Peyer's patch (tissue), 4 donors: Measurements from ENCODE around the gene RIPPLY1. TPM values are rescaled to one million over a fixed set of nuclear protein-coding genes. Genes with fewer than 3 reads are reported as not detected.
A peak's percentile ranks its signal among the peaks of the same experiment; 100 is the strongest.

Experiments used
- DNase-seq, 3 donors: peaks; one replicate each; pipeline ENCODE4 v3.0.0-alpha.2; 2017 to 2019
- H3K27ac ChIP-seq, 4 donors: fragments of 200-600 bp; sonication (generic); one replicate each; pipeline ENCODE4 v1.5.1; 2016 to 2019
- H3K27me3 ChIP-seq, 2 donors: fragments of 200-600 bp; sonication (generic); one replicate each; pipeline ENCODE4 v1.5.1; 2019
- H3K36me3 ChIP-seq, 3 donors: fragments of 200-600 bp; sonication (generic); one replicate each; pipeline ENCODE4 v1.5.1; 2016 to 2019
- H3K4me1 ChIP-seq, 4 donors: fragments of 200-600 bp; sonication (generic); one replicate each; pipeline ENCODE4 v1.5.1; 2016 to 2019
- H3K4me3 ChIP-seq, 4 donors: fragments of 200-600 bp; sonication (generic); 1 replicate in 3 of 4; 2 replicates in 1 of 4; pipeline ENCODE4 v1.5.1; 2016 to 2019; ENCODE audit warnings: mild to moderate bottlenecking in 1 of 4
- H3K9me3 ChIP-seq, 4 donors: fragments of 200-600 bp; sonication (generic); one replicate each; pipeline ENCODE4 v1.5.1; 2016 to 2019; ENCODE audit warnings: mild to moderate bottlenecking in 1 of 4
- CTCF ChIP-seq, 6 experiments: fragments of 450-650 bp in 4 of 6; fragments of 200-600 bp in 2 of 6; sonication (generic) in 1 of 6; IDR thresholded peaks; one replicate each; pipeline ENCODE4 v1.5.1; 2017 to 2019; ENCODE audit warnings: antibody characterized with exemption in 6 of 6, mild to moderate bottlenecking in 3 of 6, moderate library complexity in 1 of 6
- POLR2A ChIP-seq, 2 donors: fragments of 450-650 bp; IDR thresholded peaks; one replicate each; pipeline ENCODE4 v1.5.1; 2017; ENCODE audit warnings: antibody characterized with exemption in 2 of 2, mild to moderate bottlenecking in 2 of 2, moderate library complexity in 2 of 2
- total RNA-seq, 4 donors: library from RNA; depleted of rRNA; stranded (reverse); fragments of >200 nt; gene quantifications; one replicate each; pipeline ENCODE4 v1.1.0, GENCODE V29; 2016

Gene RIPPLY1
- total RNA-seq, 4 donors from 2014 or later: not detected

GRCh38 chrX:106897259-106897658 is 5.9 kb downstream of the RIPPLY1 start:
- no peak overlapping the region for H3K4me3 ChIP-seq
- TF ChIP-seq POLR2A (IDR thresholded peaks at IDR 0.05): no peak
- no peak for TF ChIP-seq CTCF (IDR thresholded peaks at IDR 0.05)
- H3K4me1 ChIP-seq: peaks cover 0 to 7% (median 0%) of the 10 kb centered on the region in 4 donors
- DNase-seq: no peak
- H3K36me3 ChIP-seq: no peaks in the 10 kb centered on the region
- H3K9me3 ChIP-seq: no peaks in the 10 kb centered on the region
- H3K27ac ChIP-seq: no peak overlapping the region
- no peaks in the 10 kb centered on the region for H3K27me3 ChIP-seq

GRCh38 chrX:106894978-106895452 is 8.1 kb downstream of the RIPPLY1 start:
- Histone ChIP-seq H3K4me3 (no peak overlapping the region), H3K4me1 (peaks cover 0 to 7% (median 0%) of the 10 kb centered on the region in 4 donors), H3K36me3 (no peaks in the 10 kb centered on the region), H3K27me3 (no peaks in the 10 kb centered on the region), H3K9me3 (no peaks in the 10 kb centered on the region), H3K27ac (no peak overlapping the region)
- TF ChIP-seq CTCF (IDR thresholded peaks at IDR 0.05) (no peak), POLR2A (IDR thresholded peaks at IDR 0.05) (no peak)
- DNase-seq: no peak

- Histone ChIP-seq H3K4me1 (peaks cover 0 to 7% (median 0%) of the 10 kb centered on the region in 4 donors), H3K27me3 (no peaks in the 10 kb centered on the region)
- TF ChIP-seq CTCF (IDR thresholded peaks at IDR 0.05) (peak in 5 of 6 experiments; percentile 22 to 73 (median 66)), POLR2A (IDR thresholded peaks at IDR 0.05) (no peak)
Measured at GRCh38 chrX:106894392-106894909, 8.7 kb downstream of the RIPPLY1 start.

GRCh38 chrX:106891762-106892460 is 11.2 kb downstream of the RIPPLY1 start:
- no peaks in the 10 kb centered on the region for H3K27me3 ChIP-seq
- peak in 1 of 3 donors; percentile 52 for DNase-seq
- no peak overlapping the region for H3K27ac ChIP-seq

More at GRCh38 chrX:106894392-106894909, 8.7 kb downstream of the RIPPLY1 start:
- no peak overlapping the region for H3K4me3 ChIP-seq
- no peak overlapping the region for H3K27ac ChIP-seq
- H3K9me3 ChIP-seq: no peaks in the 10 kb centered on the region
- H3K36me3 ChIP-seq: no peaks in the 10 kb centered on the region
- DNase-seq: peak in 2 of 3 donors; percentile 54 to 72

GRCh38 chrX:106889468-106889867 is 13.7 kb downstream of the RIPPLY1 start:
- Histone ChIP-seq H3K4me1 (peaks cover 0 to under 1% (median 0%) of the 10 kb centered on the region in 4 donors), H3K9me3 (no peaks in the 10 kb centered on the region), H3K27me3 (no peaks in the 10 kb centered on the region), H3K27ac (no peak overlapping the region), H3K36me3 (no peaks in the 10 kb centered on the region), H3K4me3 (no peak overlapping the region)
- TF ChIP-seq POLR2A (IDR thresholded peaks at IDR 0.05): no peak
- no peak for TF ChIP-seq CTCF (IDR thresholded peaks at IDR 0.05)
- DNase-seq: no peak

More at GRCh38 chrX:106891762-106892460, 11.2 kb downstream of the RIPPLY1 start:
- peaks cover 0 to 7% (median 0%) of the 10 kb centered on the region in 4 donors for H3K4me1 ChIP-seq
- no peaks in the 10 kb centered on the region for H3K36me3 ChIP-seq
- H3K4me3 ChIP-seq: no peak overlapping the region
- no peaks in the 10 kb centered on the region for H3K9me3 ChIP-seq
- TF ChIP-seq CTCF (IDR thresholded peaks at IDR 0.05) (no peak), POLR2A (IDR thresholded peaks at IDR 0.05) (no peak)
